Fibroblast of skin of back (primary cell): ENCODE data around the gene HINT3.

Experiments used
- DNase-seq: peaks from one replicate; pipeline ENCODE4 v3.0.0-alpha.2; 2013

Gene HINT3

DNA sequence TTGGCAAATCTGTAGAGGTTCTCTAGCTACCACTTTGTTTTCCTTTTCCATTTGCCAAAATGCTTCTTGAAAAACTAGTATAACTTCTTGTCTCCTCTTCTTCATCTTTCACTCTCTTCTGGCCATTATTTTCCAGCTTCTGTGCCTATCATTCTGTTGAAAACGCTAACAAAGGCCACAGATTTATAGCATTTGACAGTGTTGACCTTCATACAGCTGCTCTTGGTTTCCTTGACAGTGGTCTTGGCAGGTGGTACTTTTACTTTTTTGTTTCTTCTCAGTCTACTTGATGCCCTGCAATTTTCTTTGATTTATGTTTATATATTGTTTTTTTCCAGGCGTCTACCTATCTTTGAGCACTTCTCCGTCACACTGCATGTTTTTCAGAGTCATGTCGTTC lies 53.5 kb downstream of the HINT3 start:
- no peak for DNase-seq

DNA sequence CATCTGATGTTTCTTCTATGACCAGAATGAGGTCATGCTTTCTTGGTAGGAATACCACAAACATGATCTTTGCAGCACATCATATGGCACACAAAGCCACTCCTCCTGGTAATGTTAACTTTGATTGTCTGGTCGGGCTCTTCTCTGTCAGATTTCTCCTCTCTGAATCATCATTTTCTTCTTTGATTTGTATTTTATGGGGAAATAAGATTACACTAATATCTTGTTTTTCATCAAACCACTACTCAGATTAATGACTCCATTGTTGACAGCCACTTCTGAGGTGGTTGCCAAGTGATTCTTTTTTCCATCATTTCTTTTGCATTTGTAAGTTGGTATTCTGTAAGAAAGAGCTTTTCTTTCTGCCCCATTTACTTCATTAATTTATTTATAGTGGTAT lies 59.3 kb downstream of the HINT3 start:
- DNase-seq: peak; percentile 22

DNA sequence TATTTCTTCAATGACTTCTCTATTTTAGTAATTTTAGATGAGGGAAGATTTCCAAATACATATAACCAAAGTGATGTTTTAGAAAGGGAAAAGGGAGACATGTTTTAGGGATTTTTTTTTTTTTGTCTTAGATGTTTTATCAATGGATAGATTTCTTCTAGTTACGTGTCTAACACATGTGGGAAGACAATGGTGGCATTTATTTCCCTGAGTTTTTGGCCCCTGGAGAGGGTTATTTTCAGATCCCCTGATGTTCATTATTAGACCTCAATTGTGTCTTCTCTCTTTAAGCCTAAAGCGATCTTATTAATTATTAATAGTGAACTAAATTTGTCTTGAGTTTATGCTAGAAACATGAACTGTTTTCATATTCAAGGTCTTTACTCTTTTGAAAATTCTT lies 60.0 kb downstream of the HINT3 start:
- DNase-seq: no peak

DNA sequence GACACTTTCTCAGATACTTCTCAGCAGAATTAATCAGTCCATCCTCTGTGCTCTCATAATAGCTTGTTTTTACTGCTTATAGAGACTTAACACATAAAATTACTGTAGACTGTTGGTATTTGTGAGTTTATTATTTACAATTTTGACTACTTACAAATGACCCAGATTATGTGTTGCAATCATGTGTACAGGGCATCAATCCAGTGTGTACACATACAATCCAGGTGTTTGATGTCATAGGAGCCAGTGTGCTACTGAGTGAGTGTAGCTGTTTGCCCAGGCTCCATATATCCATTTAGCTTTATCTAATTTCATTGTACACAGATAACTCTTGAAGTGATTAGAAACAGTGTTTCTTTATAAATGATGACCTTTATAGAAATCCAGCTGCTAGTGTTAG lies 61.1 kb downstream of the HINT3 start:
- DNase-seq: no peak

DNA sequence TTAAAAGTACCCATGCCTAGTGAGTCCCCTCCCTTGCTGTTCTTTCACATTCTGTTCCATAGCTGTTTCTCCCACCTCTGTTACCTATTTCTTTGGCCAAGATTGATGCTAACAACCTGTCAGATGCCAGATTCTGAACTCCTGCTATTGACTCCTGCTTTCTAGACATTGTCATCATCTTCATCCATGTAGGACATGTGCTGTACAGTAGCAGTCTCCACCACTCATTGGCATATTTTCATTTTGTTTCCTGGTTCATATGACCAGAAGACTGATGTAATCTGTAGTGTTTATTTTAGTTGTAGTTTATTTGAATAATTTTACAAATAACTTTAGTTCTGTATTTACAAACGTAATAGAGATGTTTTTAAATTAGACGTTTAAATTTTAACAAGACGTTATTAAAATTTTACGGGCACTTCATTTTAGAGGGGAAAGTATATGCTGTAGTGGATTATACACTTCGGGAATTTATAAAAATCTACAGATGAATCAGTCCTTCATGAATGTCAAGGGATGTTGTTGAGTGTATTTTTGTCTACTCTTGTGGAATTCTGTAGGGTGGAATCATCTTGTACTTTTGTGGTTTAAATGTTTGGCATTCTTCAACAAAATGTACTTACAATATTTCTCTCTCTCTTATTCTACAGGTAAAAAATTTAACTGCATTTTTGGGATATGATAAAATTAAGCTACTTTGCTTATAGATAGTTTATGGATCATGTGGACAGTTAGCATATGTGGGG lies 63.9 kb downstream of the HINT3 start:
- peak; percentile 41 for DNase-seq

DNA sequence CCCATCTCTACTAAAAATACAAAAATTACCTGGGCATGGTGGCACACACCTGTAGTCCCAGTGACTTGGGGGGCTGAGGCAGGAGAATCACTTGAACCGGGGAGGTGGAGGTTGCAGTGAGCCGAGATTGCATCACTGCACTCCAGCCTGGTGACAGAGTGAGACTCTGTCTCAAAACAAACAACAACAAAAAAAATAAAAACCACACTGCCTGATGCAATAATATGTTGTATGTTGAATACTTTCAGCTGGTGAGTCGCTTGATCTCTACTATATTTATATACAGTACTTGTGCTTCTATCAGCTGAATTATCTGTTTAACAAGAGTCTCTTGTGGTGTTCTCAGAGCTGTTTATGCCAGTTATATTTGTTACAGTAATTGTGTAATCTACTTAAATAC lies 66.9 kb downstream of the HINT3 start:
- DNase-seq: peak; percentile 27

DNA sequence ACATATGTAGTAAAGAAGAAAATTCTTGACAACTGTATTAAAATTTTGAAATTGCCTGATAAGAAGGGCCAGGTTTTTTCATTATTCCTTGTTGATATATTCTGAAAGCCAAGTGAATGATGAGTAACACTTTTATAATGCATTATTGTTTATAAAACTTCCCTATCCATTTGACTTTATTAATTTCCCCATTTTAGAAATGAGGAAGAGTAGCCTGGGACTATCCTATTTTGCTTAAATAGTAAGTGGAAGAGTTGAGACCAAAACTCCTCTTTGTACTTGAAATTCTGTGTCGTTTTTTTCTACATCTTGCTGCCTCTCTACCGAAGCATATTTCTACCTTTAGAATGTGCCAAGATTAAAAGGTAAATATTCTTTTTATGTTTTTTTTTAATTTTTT lies 69.4 kb downstream of the HINT3 start:
- no peak for DNase-seq

DNA sequence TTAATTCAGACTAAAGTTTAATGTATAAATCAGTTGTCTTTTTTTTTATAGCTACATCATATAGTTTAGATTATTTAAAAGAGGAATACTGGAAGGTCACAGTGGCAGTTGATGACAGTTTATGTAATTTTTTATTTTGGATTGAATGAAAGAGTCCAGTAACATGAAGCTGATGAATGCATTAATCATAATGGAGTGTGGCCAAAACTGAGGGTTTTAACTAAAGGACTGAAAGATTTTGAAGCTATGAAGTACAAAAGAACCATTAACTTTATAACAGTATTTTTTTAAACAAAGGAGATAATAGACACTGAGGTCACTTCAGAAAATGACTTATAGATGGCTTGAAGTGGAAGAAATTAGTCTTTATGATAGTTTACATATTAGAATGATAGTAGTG lies 71.0 kb downstream of the HINT3 start:
- DNase-seq: peak; percentile 32
